HEK293 (cell line): ENCODE results near the gene AQP5.

ENCODE experiments used
- CTCF ChIA-PET: fragments of 350-600 bp; formaldehyde crosslinking; extraction: SDS; loops from one replicate; lab custom pipeline; 2021; ENCODE audit warnings: antibody characterized with exemption; lab: Yijun Ruan, JAX
- POLR2A ChIA-PET: fragments of 300-600 bp; formaldehyde crosslinking; extraction: SDS; loops from one replicate; lab custom pipeline; 2020; ENCODE audit warnings: antibody characterized with exemption, inconsistent platforms; lab: Yijun Ruan, JAX
- H3K27ac ChIP-seq: fragments of 200-500 bp; sonication (Bioruptor generic); 2 replicates; pipeline ENCODE4 v1.5.1; 2014; ENCODE audit warnings: low read depth, low read length, control low read depth, inconsistent platforms; ENCODE audit errors: extremely low read depth
- H3K36me3 ChIP-seq, 2 experiments: fragments of 200-500 bp in 1 of 2; sonication (Bioruptor generic) in 1 of 2; 1 replicate in 1 of 2; 2 replicates in 1 of 2; pipeline ENCODE4 v1.5.1; 2014 to 2017; ENCODE audit warnings: inconsistent platforms in 2 of 2, low read length in 2 of 2; ENCODE audit not compliant: control insufficient read depth in 2 of 2, insufficient read depth in 1 of 2
- H3K4me1 ChIP-seq: fragments of 200-500 bp; sonication (Bioruptor generic); 2 replicates; pipeline ENCODE4 v1.5.1; 2014; ENCODE audit warnings: mild to moderate bottlenecking, low read length, inconsistent platforms; ENCODE audit not compliant: control insufficient read depth, insufficient read depth
- H3K4me3 ChIP-seq: 2 replicates; pipeline ENCODE4 v1.5.1; 2011; ENCODE audit warnings: low read depth, mild to moderate bottlenecking, control low read depth, low read length, moderate library complexity
- H3K9me3 ChIP-seq: fragments of 200-500 bp; sonication (Bioruptor generic); 2 replicates; pipeline ENCODE4 v1.5.1; 2014; ENCODE audit warnings: low read depth, low read length, inconsistent platforms; ENCODE audit not compliant: control insufficient read depth, insufficient read depth
- ATF2 ChIP-seq: fragments of 450-650 bp; formaldehyde crosslinking; IDR thresholded peaks from 2 replicates; pipeline ENCODE4 v1.5.1; 2016; ENCODE audit warnings: missing biosample characterization, missing genetic modification characterization, low read depth
- ELK4 ChIP-seq: IDR thresholded peaks from 2 replicates; pipeline ENCODE4 v1.6.1; 2011; ENCODE audit warnings: mild to moderate bottlenecking, low read depth, low read length, borderline replicate concordance
- GLIS1 ChIP-seq: fragments of 450-650 bp; formaldehyde crosslinking; IDR thresholded peaks from 2 replicates; pipeline ENCODE4 v1.5.1; 2016; ENCODE audit warnings: missing biosample characterization, missing genetic modification characterization
- IKZF3 ChIP-seq: fragments of 450-650 bp; IDR thresholded peaks from 2 replicates; pipeline ENCODE4 v1.5.0; 2018; ENCODE audit warnings: missing biosample characterization, mild to moderate bottlenecking, missing genetic modification characterization, moderate library complexity
- KLF8 ChIP-seq: fragments of 450-650 bp; formaldehyde crosslinking; IDR thresholded peaks from 2 replicates; pipeline ENCODE4 v1.5.1; 2016; ENCODE audit warnings: missing biosample characterization, missing genetic modification characterization
- MEIS1 ChIP-seq: sonication (generic); formaldehyde crosslinking; IDR thresholded peaks from 2 replicates; pipeline ENCODE4 v1.8.1; 2022; ENCODE audit warnings: missing genetic modification reagents, mild to moderate bottlenecking, borderline replicate concordance
- SP7 ChIP-seq: fragments of 450-650 bp; formaldehyde crosslinking; IDR thresholded peaks from 2 replicates; pipeline ENCODE4 v1.5.1; 2016; ENCODE audit warnings: missing biosample characterization, missing genetic modification characterization
- YY2 ChIP-seq: fragments of 450-650 bp; formaldehyde crosslinking; IDR thresholded peaks from 2 replicates; pipeline ENCODE4 v1.5.1; 2016; ENCODE audit warnings: missing biosample characterization, missing genetic modification characterization
- ZBTB49 ChIP-seq: fragments of 450-650 bp; formaldehyde crosslinking; IDR thresholded peaks from 2 replicates; pipeline ENCODE4 v1.5.1; 2016; ENCODE audit warnings: missing biosample characterization, missing genetic modification characterization, low read depth
- ZBTB8A ChIP-seq: fragments of 450-650 bp; formaldehyde crosslinking; IDR thresholded peaks from 2 replicates; pipeline ENCODE4 v1.5.1; 2016; ENCODE audit warnings: missing biosample characterization, missing genetic modification characterization
- ZEB2 ChIP-seq: fragments of 450-650 bp; formaldehyde crosslinking; IDR thresholded peaks from 2 replicates; pipeline ENCODE4 v1.5.1; 2016; ENCODE audit warnings: missing biosample characterization, missing genetic modification characterization
- ZFP41 ChIP-seq: fragments of 450-650 bp; formaldehyde crosslinking; IDR thresholded peaks from 2 replicates; pipeline ENCODE4 v1.5.1; 2016; ENCODE audit warnings: missing biosample characterization, missing genetic modification characterization, borderline replicate concordance
- ZNF140 ChIP-seq: fragments of 450-650 bp; formaldehyde crosslinking; IDR thresholded peaks from 2 replicates; pipeline ENCODE4 v1.5.1; 2016; ENCODE audit warnings: missing biosample characterization, missing genetic modification characterization
- ZNF175 ChIP-seq: fragments of 450-650 bp; formaldehyde crosslinking; IDR thresholded peaks from 2 replicates; pipeline ENCODE4 v1.5.1; 2016; ENCODE audit warnings: missing biosample characterization, missing genetic modification characterization
- ZNF24 ChIP-seq: fragments of 450-650 bp; formaldehyde crosslinking; IDR thresholded peaks from 2 replicates; pipeline ENCODE4 v1.5.1; 2016; ENCODE audit warnings: missing biosample characterization, missing genetic modification characterization
- ZNF302 ChIP-seq: fragments of 450-650 bp; formaldehyde crosslinking; IDR thresholded peaks from 2 replicates; pipeline ENCODE4 v1.5.1; 2016; ENCODE audit warnings: missing biosample characterization, missing genetic modification characterization, low read depth
- ZNF366 ChIP-seq: fragments of 450-650 bp; formaldehyde crosslinking; conservative IDR thresholded peaks from 2 replicates; pipeline ENCODE4 v1.5.1; 2016; ENCODE audit warnings: missing biosample characterization, missing genetic modification characterization
- ZNF416 ChIP-seq: fragments of 450-650 bp; formaldehyde crosslinking; IDR thresholded peaks from 2 replicates; pipeline ENCODE4 v1.5.1; 2016; ENCODE audit warnings: missing biosample characterization, missing genetic modification characterization
- ZNF555 ChIP-seq: fragments of 450-650 bp; formaldehyde crosslinking; conservative IDR thresholded peaks from 2 replicates; pipeline ENCODE4 v1.5.1; 2017; ENCODE audit warnings: missing biosample characterization, mild to moderate bottlenecking, missing genetic modification characterization, inconsistent platforms
- ZNF558 ChIP-seq: fragments of 450-650 bp; formaldehyde crosslinking; IDR thresholded peaks from 2 replicates; pipeline ENCODE4 v1.5.1; 2016; ENCODE audit warnings: missing biosample characterization, missing genetic modification characterization
- ZNF76 ChIP-seq: fragments of 450-650 bp; formaldehyde crosslinking; IDR thresholded peaks from 2 replicates; pipeline ENCODE4; 2016; ENCODE audit warnings: low read depth, missing biosample characterization, missing genetic modification characterization, borderline replicate concordance
- ZNF776 ChIP-seq: fragments of 450-650 bp; formaldehyde crosslinking; IDR thresholded peaks from 2 replicates; pipeline ENCODE4 v1.5.0; 2017; ENCODE audit warnings: missing biosample characterization, missing genetic modification characterization, borderline replicate concordance
- ZSCAN16 ChIP-seq: fragments of 450-650 bp; formaldehyde crosslinking; IDR thresholded peaks from 2 replicates; pipeline ENCODE4 v1.5.1; 2016; ENCODE audit warnings: missing biosample characterization, missing genetic modification characterization
- TF ChIP-seq, protein P1 (sequence below): fragments of 450-650 bp; formaldehyde crosslinking; optimal IDR thresholded peaks from 2 replicates; pipeline ENCODE3; 2016; ENCODE audit warnings: missing biosample characterization, mild to moderate bottlenecking, missing genetic modification characterization
- TF ChIP-seq, protein P2 (sequence below): fragments of 450-650 bp; formaldehyde crosslinking; IDR thresholded peaks from 2 replicates; pipeline ENCODE4; 2016; ENCODE audit warnings: missing biosample characterization, missing genetic modification characterization
- TF ChIP-seq, protein P3 (sequence below): fragments of 450-650 bp; formaldehyde crosslinking; IDR thresholded peaks from 2 replicates; pipeline ENCODE4 v1.5.1; 2017; ENCODE audit warnings: missing biosample characterization, mild to moderate bottlenecking, missing genetic modification characterization, moderate library complexity

Gene AQP5

GRCh38 chr12:49932533-49933130, 29.0 kb upstream of the AQP5 start:
- POLR2A ChIA-PET: no interaction called here
- CTCF ChIA-PET: interaction anchor here (0.7 to 3.7 kb wide), 4 partner anchors 13 to 138 kb away, joined by 3 to 14 read pairs (median 7); no protein-coding TSS in a partner anchor
- H3K9me3 ChIP-seq: no peaks in the 10 kb centered on the region

DNA sequence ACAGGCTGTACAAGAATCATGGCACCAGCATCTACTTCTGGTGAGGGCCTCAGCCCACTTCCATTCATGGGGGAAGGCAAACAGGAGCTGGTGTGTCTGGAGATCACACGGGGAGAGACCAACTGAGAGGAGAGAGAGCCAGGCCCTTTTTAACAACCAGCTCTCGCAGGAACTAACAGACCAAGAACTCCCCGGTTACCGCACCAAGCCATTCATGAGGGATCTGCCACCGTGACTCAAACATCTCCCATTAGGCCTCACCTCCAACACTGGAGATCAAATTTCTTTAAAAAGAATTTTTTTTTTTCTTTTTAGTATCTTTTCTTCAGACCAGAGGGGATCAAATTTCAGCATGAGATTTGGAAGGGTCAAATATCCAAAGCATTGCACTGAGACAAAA, 27.9 kb upstream of the AQP5 start:
- no peaks in the 10 kb centered on the region for H3K4me1 ChIP-seq
- H3K9me3 ChIP-seq: no peaks in the 10 kb centered on the region
- POLR2A ChIA-PET: no interaction called here
- no peak overlapping the region for H3K4me3 ChIP-seq
- H3K36me3 ChIP-seq: no peaks in the 10 kb centered on the region
- CTCF ChIA-PET: interaction anchor here (0.6 to 2.9 kb wide), 5 partner anchors 12 to 576 kb away, joined by 3 to 14 read pairs (median 3); no protein-coding TSS in a partner anchor
- no peak overlapping the region for H3K27ac ChIP-seq
- TF ChIP-seq ZFP41 (tag by site-specific recombination) (no peak), ZNF555 (tag by site-specific recombination) (no peak), GLIS1 (peak; percentile 53), ZNF302 (tag by site-specific recombination) (no peak), ZNF366 (tag by site-specific recombination) (no peak), KLF8 (tag by site-specific recombination) (no peak), ZNF140 (no peak), ZNF416 (no peak), ELK4 (no peak), ZNF24 (tag by site-specific recombination) (no peak), YY2 (tag by site-specific recombination) (no peak), ZEB2 (tag by site-specific recombination) (no peak), ZBTB49 (tag by site-specific recombination) (no peak), ZNF558 (tag by site-specific recombination) (0 out of 2 replicates have a peak, but pooled peaks have one; percentile 22), MEIS1 (CRISPR knock-in tag) (no peak), ZSCAN16 (tag by site-specific recombination) (no peak), SP7 (tag by site-specific recombination) (no peak), ZNF76 (tag by site-specific recombination) (no peak), IKZF3 (tag by site-specific recombination) (no peak)
- TF ChIP-seq, protein P1, sequence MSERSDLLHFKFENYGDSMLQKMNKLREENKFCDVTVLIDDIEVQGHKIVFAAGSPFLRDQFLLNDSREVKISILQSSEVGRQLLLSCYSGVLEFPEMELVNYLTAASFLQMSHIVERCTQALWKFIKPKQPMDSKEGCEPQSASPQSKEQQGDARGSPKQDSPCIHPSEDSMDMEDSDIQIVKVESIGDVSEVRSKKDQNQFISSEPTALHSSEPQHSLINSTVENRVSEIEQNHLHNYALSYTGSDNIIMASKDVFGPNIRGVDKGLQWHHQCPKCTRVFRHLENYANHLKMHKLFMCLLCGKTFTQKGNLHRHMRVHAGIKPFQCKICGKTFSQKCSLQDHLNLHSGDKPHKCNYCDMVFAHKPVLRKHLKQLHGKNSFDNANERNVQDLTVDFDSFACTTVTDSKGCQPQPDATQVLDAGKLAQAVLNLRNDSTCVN (tag by site-specific recombination): no peak
- TF ChIP-seq, protein P2, sequence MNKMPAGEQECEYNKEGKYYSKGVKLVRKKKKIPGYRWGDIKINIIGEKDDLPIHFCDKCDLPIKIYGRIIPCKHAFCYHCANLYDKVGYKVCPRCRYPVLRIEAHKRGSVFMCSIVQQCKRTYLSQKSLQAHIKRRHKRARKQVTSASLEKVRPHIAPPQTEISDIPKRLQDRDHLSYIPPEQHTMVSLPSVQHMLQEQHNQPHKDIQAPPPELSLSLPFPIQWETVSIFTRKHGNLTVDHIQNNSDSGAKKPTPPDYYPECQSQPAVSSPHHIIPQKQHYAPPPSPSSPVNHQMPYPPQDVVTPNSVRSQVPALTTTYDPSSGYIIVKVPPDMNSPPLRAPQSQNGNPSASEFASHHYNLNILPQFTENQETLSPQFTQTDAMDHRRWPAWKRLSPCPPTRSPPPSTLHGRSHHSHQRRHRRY (tag by site-specific recombination): no peak
- TF ChIP-seq, protein P3, sequence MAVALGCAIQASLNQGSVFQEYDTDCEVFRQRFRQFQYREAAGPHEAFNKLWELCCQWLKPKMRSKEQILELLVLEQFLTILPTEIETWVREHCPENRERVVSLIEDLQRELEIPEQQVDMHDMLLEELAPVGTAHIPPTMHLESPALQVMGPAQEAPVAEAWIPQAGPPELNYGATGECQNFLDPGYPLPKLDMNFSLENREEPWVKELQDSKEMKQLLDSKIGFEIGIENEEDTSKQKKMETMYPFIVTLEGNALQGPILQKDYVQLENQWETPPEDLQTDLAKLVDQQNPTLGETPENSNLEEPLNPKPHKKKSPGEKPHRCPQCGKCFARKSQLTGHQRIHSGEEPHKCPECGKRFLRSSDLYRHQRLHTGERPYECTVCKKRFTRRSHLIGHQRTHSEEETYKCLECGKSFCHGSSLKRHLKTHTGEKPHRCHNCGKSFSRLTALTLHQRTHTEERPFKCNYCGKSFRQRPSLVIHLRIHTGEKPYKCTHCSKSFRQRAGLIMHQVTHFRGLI (tag by site-specific recombination): no peak

More at GRCh38 chr12:49932533-49933130, 29.0 kb upstream of the AQP5 start:
- no peak for TF ChIP-seq ATF2 (tag by site-specific recombination)
- TF ChIP-seq ZNF776 (tag by site-specific recombination): no peak
- no peak for TF ChIP-seq ZBTB8A (tag by site-specific recombination)
- no peak for TF ChIP-seq ZNF175 (tag by site-specific recombination)
- Histone ChIP-seq H3K4me3 (no peak overlapping the region), H3K36me3 (no peaks in the 10 kb centered on the region), H3K4me1 (no peaks in the 10 kb centered on the region), H3K27ac (no peak overlapping the region)
